Fibroblast of lung (primary cell): ENCODE data around the gene TBC1D13. TPM values are rescaled to one million over a fixed set of nuclear protein-coding genes. Genes with fewer than 3 reads are reported as not detected.
A peak's percentile ranks its signal among the peaks of the same experiment; 100 is the strongest.

Experiments
- DNase-seq, 2 donors: peaks; one replicate each; pipeline versions ENCODE4 v3.0.0 to v3.0.0-alpha.2; 2010; ENCODE audit warnings: low read depth in 2 of 2
- H2AFZ ChIP-seq: 2 replicates; pipeline ENCODE4 v1.5.1; 2012; ENCODE audit warnings: low read length, control low read depth, inconsistent platforms
- H3K27ac ChIP-seq: 2 replicates; pipeline ENCODE4 v1.5.1; 2011; ENCODE audit warnings: low read length, control low read depth; ENCODE audit not compliant: insufficient read depth
- H3K27me3 ChIP-seq: 2 replicates; pipeline ENCODE4 v1.5.1; 2011; ENCODE audit warnings: mild to moderate bottlenecking, low read length; ENCODE audit not compliant: control insufficient read depth, insufficient read depth
- H3K36me3 ChIP-seq: 2 replicates; pipeline ENCODE4 v1.5.1; 2011; ENCODE audit warnings: low read length; ENCODE audit not compliant: control insufficient read depth, insufficient read depth
- H3K4me1 ChIP-seq: 2 replicates; pipeline ENCODE4 v1.5.1; 2011; ENCODE audit warnings: low read length; ENCODE audit not compliant: control insufficient read depth, insufficient read depth; ENCODE audit errors: extremely low read depth
- H3K4me2 ChIP-seq: 2 replicates; pipeline ENCODE4 v1.5.1; 2011; ENCODE audit warnings: low read length, control low read depth; ENCODE audit not compliant: insufficient read depth; ENCODE audit errors: extremely low read depth
- H3K4me3 ChIP-seq, 4 experiments: fragments of 200-600 bp in 1 of 4; sonication (generic) in 1 of 4; replicated peaks in 1 of 4; 2 replicates each; pipeline ENCODE4 v1.5.1; 2011 to 2016; ENCODE audit warnings: low read length in 4 of 4, low read depth in 3 of 4, mild to moderate bottlenecking in 3 of 4, control low read depth in 2 of 4, inconsistent platforms in 1 of 4, mixed read lengths in 1 of 4; ENCODE audit not compliant: insufficient read depth in 1 of 4; ENCODE audit errors: control extremely low read depth in 1 of 4
- H3K79me2 ChIP-seq: 2 replicates; pipeline ENCODE4 v1.5.1; 2012; ENCODE audit warnings: mild to moderate bottlenecking, low read length, inconsistent platforms; ENCODE audit not compliant: control insufficient read depth, insufficient read depth
- H3K9ac ChIP-seq: 2 replicates; pipeline ENCODE4 v1.5.1; 2011; ENCODE audit warnings: mild to moderate bottlenecking, low read length, control low read depth; ENCODE audit not compliant: insufficient read depth
- H3K9me3 ChIP-seq: 2 replicates; pipeline ENCODE4 v1.5.1; 2012; ENCODE audit warnings: low read depth, low read length; ENCODE audit not compliant: control insufficient read depth, insufficient read depth
- H4K20me1 ChIP-seq: 2 replicates; pipeline ENCODE4 v1.5.1; 2011; ENCODE audit warnings: low read length; ENCODE audit not compliant: control insufficient read depth, insufficient read depth; ENCODE audit errors: extremely low read depth
- EZH2 ChIP-seq: IDR thresholded peaks from 2 replicates; pipeline ENCODE4 v1.5.1; 2012; ENCODE audit warnings: low read length, control low read depth, mild to moderate bottlenecking; ENCODE audit errors: missing control alignments
- polyA plus RNA-seq, 2 donors: library from polyadenylated mRNA; depleted of rRNA in 1 of 2; stranded (reverse) in 1 of 2; unstranded in 1 of 2; fragments of >200 nt; gene quantifications; 2 replicates each; pipeline ENCODE4 v1.2.1, GENCODE V29; 2011 to 2012; ENCODE audit warnings: missing spikeins in 1 of 2
- total RNA-seq: library from RNA; depleted of rRNA; stranded (reverse); fragments of >200 nt; gene quantifications from 2 replicates; pipeline ENCODE4 v1.2.1, GENCODE V29; 2014
- TF ChIP-seq, protein P1 (sequence below), 2 donors: IDR thresholded peaks in 1 of 2; conservative IDR thresholded peaks in 1 of 2; 1 replicate in 1 of 2; 2 replicates in 1 of 2; pipeline ENCODE4 v1.5.1; 2011 to 2012; ENCODE audit warnings: low read length in 2 of 2, control low read depth in 1 of 2, inconsistent platforms in 1 of 2, low read depth in 1 of 2, mild to moderate bottlenecking in 1 of 2

Gene TBC1D13
- total and polyA plus RNA-seq, 2 donors (not counting 1 experiment from before 2014, with no cell fraction given) = 9.2 to 20.6 TPM

DNA sequence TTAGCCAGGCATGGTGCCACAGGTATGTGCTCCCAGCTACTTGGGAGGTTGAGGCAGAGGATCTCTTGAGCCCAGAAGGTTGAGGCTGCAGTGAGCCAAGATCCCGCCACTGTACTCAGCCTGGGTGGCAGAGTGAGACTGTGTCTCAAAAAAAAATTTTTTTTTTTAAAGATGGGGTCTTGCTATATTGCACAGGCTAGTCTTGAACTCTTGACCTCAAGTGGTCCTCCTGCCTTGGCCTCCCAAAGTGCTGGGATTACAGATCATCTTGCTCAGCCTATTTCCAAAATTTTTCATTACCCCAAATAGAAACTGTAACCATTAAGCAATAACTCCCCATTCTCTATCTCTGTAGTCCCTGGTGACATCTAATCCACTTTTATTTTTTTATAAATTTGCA lies 4.4 kb upstream of the TBC1D13 start:
- Histone ChIP-seq H3K79me2 (peaks cover 5% of the 10 kb centered on the region), H3K9ac (no peak overlapping the region), H3K4me1 (no peaks in the 10 kb centered on the region), H3K4me2 (no peak overlapping the region), H4K20me1 (no peaks in the 10 kb centered on the region), H3K27ac (no peak overlapping the region), H3K27me3 (no peaks in the 10 kb centered on the region), H3K9me3 (no peaks in the 10 kb centered on the region), H2AFZ (no peak overlapping the region), H3K36me3 (no peaks in the 10 kb centered on the region), H3K4me3 (no peak overlapping the region)
- DNase-seq = no peak
- TF ChIP-seq, protein P1, sequence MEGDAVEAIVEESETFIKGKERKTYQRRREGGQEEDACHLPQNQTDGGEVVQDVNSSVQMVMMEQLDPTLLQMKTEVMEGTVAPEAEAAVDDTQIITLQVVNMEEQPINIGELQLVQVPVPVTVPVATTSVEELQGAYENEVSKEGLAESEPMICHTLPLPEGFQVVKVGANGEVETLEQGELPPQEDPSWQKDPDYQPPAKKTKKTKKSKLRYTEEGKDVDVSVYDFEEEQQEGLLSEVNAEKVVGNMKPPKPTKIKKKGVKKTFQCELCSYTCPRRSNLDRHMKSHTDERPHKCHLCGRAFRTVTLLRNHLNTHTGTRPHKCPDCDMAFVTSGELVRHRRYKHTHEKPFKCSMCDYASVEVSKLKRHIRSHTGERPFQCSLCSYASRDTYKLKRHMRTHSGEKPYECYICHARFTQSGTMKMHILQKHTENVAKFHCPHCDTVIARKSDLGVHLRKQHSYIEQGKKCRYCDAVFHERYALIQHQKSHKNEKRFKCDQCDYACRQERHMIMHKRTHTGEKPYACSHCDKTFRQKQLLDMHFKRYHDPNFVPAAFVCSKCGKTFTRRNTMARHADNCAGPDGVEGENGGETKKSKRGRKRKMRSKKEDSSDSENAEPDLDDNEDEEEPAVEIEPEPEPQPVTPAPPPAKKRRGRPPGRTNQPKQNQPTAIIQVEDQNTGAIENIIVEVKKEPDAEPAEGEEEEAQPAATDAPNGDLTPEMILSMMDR (conservative IDR thresholded peaks at IDR 0.05 in 1 of 2, IDR thresholded peaks at IDR 0.05 in 1 of 2; ENCODE audit: low read depth in 1 of 2, low read length in 2 of 2) = no peak
- TF ChIP-seq EZH2 = no peak

DNA sequence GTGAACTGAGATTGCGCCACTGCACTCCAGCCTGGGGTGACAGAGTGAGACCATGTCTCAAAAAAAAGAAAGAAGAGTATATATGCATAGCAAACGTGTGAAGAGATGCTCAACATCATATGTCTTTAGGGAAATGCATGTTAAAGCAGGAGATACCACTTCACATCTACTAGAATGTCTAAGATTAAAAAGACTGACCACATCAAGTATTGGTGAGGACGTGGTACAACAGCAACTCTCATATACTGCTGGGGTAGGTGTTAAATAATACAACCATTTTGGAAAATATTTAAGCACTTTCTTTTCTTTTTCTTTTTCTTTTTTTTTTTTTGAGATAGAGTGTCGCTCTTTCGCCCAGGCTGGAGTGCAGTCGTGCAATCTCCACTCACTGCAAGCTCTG lies 1.6 kb upstream of the TBC1D13 start:
- Histone ChIP-seq H2AFZ (no peak overlapping the region), H3K9me3 (no peaks in the 10 kb centered on the region), H3K4me2 (no peak overlapping the region), H3K4me3 (no peak overlapping the region), H3K27me3 (no peaks in the 10 kb centered on the region), H3K36me3 (peaks cover under 1% of the 10 kb centered on the region), H3K9ac (no peak overlapping the region), H3K79me2 (peaks cover 14% of the 10 kb centered on the region), H3K4me1 (no peaks in the 10 kb centered on the region), H3K27ac (no peak overlapping the region), H4K20me1 (no peaks in the 10 kb centered on the region)
- TF ChIP-seq EZH2 = no peak
- TF ChIP-seq, protein P1 (conservative IDR thresholded peaks at IDR 0.05 in 1 of 2, IDR thresholded peaks at IDR 0.05 in 1 of 2; ENCODE audit: low read depth in 1 of 2, low read length in 2 of 2) = no peak
- DNase-seq = no peak

DNA sequence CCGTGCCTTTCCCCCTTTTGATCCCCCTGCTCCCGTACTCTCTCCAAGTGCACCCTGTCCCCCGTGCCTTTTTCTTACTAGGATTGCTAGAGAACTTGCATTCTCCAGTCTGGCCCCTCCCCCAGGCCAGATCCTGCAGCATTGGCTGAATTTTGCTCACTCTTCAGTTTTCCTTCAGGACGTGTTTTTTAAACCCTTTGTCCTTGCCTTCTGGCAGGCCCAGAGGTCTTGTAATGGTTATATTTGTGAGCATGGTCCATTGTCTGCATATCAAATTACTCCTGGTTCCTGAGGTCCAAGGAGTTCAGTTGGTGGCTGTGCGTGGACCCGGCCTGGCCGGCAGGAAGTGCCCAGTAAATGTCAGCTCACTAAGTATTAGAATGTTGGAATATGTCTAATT lies 606 bp downstream of the TBC1D13 start:
- peak; percentile 9 to 14 for DNase-seq
- H3K27ac ChIP-seq = peak overlapping the region; percentile 63
- no peaks in the 10 kb centered on the region for H3K9me3 ChIP-seq
- no peaks in the 10 kb centered on the region for H3K4me1 ChIP-seq
- peaks cover 14% of the 10 kb centered on the region for H3K79me2 ChIP-seq
- H3K27me3 ChIP-seq = no peaks in the 10 kb centered on the region
- peaks cover 11% of the 10 kb centered on the region for H3K36me3 ChIP-seq
- TF ChIP-seq, protein P1 (conservative IDR thresholded peaks at IDR 0.05 in 1 of 2, IDR thresholded peaks at IDR 0.05 in 1 of 2; ENCODE audit: low read depth in 1 of 2, low read length in 2 of 2) = no peak
- no peak for TF ChIP-seq EZH2
- no peaks in the 10 kb centered on the region for H4K20me1 ChIP-seq
- H3K4me3 ChIP-seq = peak overlapping the region; percentile 76 to 93 (median 89)
- H3K4me2 ChIP-seq = peak overlapping the region; percentile 84
- no peak overlapping the region for H2AFZ ChIP-seq
- no peak overlapping the region for H3K9ac ChIP-seq
